ACHN (cell line): ENCODE measurements around the gene RPL19.
A peak's percentile ranks its signal among the peaks of the same experiment; 100 is the strongest.
"Not testable (repeated sequence)": the region's sequence is repeated elsewhere in the genome, so short reads cannot be mapped to it uniquely, and the experiment has no call there.

Experiments
- DNase-seq: peaks from one replicate; pipeline ENCODE4 v3.0.0-alpha.2; 2015
- in situ Hi-C: cut with HindIII; loops from 2 replicates; pipeline ENCODE4 v1.10.0; 2017; ENCODE audit warnings: low sequenced_read_pairs, low pct_ligation_motif_present, low pct_unique_long_range_greater_than_20kb

Gene RPL19

GRCh38 chr17:39236450-39236927 lies 36.4 kb downstream of the RPL19 start:
- DNase-seq, result no peak
- in situ Hi-C loops, result no loop called here

- in situ Hi-C loops, result no loop called here
- no peak for DNase-seq
These were observed 36.9 kb downstream of the RPL19 start for GRCh38 chr17:39236981-39237441.

- DNase-seq, result no peak
- in situ Hi-C loops, result no loop called here
These were observed 37.5 kb downstream of the RPL19 start for GRCh38 chr17:39237586-39237985.

GRCh38 chr17:39238311-39238972 lies 38.4 kb downstream of the RPL19 start:
- in situ Hi-C loops, result no loop called here
- peak; percentile 76 for DNase-seq

- DNase-seq, result peak; percentile 57
- in situ Hi-C loops, result no loop called here
These were observed 39.7 kb downstream of the RPL19 start for GRCh38 chr17:39239640-39240314.

- no peak for DNase-seq
- in situ Hi-C loops, result no loop called here
These were observed 40.5 kb downstream of the RPL19 start for GRCh38 chr17:39240631-39241030.

- DNase-seq, result no peak
- in situ Hi-C loops, result no loop called here
These were observed 43.1 kb downstream of the RPL19 start for GRCh38 chr17:39243155-39243554.

- DNase-seq, result no peak
- in situ Hi-C loops, result no loop called here
These were observed 44.0 kb downstream of the RPL19 start for GRCh38 chr17:39244016-39244599.

- in situ Hi-C loops, result no loop called here
These were observed 44.8 kb downstream of the RPL19 start for GRCh38 chr17:39244600-39245570.

DNA sequence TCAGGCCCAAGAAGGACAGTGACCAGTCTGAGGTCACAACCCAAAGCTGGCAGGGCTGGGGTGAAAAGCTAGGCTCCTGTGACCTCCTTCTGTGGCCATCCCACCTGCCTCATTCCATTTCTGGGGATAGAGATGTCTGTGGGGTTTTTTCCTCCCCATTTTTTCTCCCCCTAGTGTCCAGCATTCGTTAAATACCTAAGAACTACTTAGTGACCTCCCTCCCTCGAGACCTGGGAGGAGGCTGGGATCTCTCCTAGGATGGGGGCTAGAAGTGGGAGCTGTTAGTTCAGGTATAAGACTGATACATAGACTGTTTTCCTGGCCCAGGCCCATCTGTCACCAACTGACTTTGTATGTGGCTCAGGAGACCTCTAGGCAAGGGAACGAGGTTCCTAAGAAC lies 46.2 kb downstream of the RPL19 start:
- in situ Hi-C loops, result no loop called here
- peak; percentile 24 for DNase-seq

More at GRCh38 chr17:39244600-39245570, 44.8 kb downstream of the RPL19 start:
- peak; percentile 83 for DNase-seq

GRCh38 chr17:39250076-39250475 lies 50.0 kb downstream of the RPL19 start:
- in situ Hi-C loops, DNase-seq: not testable (repeated sequence)

DNA sequence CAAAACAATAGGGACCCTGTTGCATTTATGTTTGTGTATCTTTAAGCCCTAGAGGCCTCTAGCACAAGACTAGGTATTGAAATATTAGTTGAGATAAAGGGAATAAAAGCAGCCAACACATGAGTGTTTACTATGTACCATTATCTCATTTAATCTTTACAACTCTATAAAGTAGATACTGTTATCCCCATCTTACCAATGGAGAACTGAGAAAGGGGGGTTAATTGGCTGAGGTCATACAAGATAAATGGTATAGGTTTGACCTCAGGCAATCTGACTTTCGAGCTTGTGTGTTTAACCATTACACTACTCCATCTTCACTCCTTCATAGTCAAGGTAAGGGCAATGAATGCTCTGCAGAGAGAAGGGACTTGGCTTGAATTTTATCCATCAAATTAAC lies 51.9 kb downstream of the RPL19 start:
- no peak for DNase-seq
- in situ Hi-C loops, result no loop called here

DNA sequence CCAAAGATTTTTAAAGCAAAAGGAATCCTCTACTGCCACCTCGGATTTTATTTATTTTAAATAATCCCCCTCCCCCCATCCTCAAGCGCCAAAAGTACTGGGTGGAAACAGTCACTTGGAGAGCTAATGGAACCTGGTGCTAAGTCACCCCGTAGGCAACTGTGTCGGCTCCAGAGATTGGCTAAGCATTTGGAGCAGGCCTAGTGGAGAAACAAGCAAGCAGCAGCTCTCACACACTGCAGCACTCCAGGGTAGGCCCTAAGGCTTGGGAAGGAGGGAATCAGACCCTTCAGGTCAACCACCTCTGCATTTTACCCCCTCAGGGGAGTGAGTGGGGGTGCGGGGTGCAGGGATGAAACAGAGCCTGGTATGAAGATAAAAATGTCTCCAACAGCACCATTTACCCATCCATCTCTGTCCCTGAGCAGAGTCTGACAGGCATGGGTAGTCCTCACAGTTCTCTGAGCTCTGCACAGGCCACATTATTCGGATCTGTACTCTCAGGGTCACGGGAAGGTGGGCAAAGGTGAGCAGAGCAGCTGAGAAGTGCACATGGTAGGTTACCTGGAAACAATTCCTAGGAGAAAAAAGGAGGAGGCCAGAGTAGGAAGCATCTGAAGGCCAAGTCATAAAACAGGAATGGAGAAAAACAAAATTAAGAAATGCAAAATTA lies 52.8 kb downstream of the RPL19 start:
- DNase-seq, result no peak
- in situ Hi-C loops, result no loop called here
